Mammary epithelial cell (primary cell): ENCODE data around the gene UNC5C.

Source experiments
- EZH2 ChIP-seq: IDR thresholded peaks from 2 replicates; pipeline ENCODE4 v1.6.1; 2012; ENCODE audit warnings: low read length, inconsistent platforms, borderline replicate concordance
- TF ChIP-seq, protein P1 (sequence below), 2 donors: IDR thresholded peaks in 1 of 2; conservative IDR thresholded peaks in 1 of 2; 2 replicates each; pipeline ENCODE4 v1.5.1; 2011 to 2012; ENCODE audit warnings: inconsistent platforms in 2 of 2, low read length in 2 of 2, mild to moderate bottlenecking in 2 of 2, control low read depth in 1 of 2, low read depth in 1 of 2; ENCODE audit not compliant: insufficient read depth in 1 of 2; ENCODE audit errors: extremely low read depth in 1 of 2

DNA sequence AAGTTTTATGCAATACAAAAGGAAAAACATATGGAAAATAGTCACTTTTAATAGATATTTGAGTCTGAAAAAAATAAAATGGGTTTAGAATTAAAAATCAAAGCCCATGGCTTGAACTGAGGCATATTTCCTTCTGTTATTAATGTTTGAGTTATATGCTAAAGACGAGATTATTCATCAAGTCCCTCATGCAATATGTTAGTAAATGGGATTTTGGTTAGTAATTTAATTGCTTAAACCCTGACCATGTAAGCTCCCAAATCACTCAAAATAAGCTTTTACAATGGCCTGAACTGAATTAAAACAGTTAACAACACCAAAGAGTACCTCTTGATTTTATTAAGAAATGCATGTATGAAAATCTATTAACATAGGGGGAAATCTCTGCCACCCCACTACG, 12.1 kb downstream of the UNC5C start:
- TF ChIP-seq EZH2 = no peak
- TF ChIP-seq, protein P1, sequence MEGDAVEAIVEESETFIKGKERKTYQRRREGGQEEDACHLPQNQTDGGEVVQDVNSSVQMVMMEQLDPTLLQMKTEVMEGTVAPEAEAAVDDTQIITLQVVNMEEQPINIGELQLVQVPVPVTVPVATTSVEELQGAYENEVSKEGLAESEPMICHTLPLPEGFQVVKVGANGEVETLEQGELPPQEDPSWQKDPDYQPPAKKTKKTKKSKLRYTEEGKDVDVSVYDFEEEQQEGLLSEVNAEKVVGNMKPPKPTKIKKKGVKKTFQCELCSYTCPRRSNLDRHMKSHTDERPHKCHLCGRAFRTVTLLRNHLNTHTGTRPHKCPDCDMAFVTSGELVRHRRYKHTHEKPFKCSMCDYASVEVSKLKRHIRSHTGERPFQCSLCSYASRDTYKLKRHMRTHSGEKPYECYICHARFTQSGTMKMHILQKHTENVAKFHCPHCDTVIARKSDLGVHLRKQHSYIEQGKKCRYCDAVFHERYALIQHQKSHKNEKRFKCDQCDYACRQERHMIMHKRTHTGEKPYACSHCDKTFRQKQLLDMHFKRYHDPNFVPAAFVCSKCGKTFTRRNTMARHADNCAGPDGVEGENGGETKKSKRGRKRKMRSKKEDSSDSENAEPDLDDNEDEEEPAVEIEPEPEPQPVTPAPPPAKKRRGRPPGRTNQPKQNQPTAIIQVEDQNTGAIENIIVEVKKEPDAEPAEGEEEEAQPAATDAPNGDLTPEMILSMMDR (conservative IDR thresholded peaks at IDR 0.05 in 1 of 2, IDR thresholded peaks at IDR 0.05 in 1 of 2; ENCODE audit: extremely low read depth in 1 of 2, insufficient read depth in 1 of 2, low read depth in 1 of 2, low read length in 2 of 2) = no peak
